GM12878 (cell line): ENCODE results near the gene INHBE. TPM values are rescaled to one million over a fixed set of nuclear protein-coding genes. Genes with fewer than 3 reads are reported as not detected.
A peak's percentile ranks its signal among the peaks of the same experiment; 100 is the strongest.

ENCODE experiments used
- DPF2 ChIP-seq: fragments of 450-650 bp; IDR thresholded peaks from 2 replicates; pipeline ENCODE4 v1.6.1; 2017; ENCODE audit warnings: mild to moderate bottlenecking
- EP300 ChIP-seq, 2 experiments: fragments of 150-350 bp in 1 of 2; IDR thresholded peaks; 2 replicates each; pipeline ENCODE4 v1.6.1; 2011 to 2012; ENCODE audit warnings: low read depth in 2 of 2, low read length in 2 of 2, borderline replicate concordance in 1 of 2, improper control_type of control experiment in 1 of 2, inconsistent platforms in 1 of 2; ENCODE audit not compliant: control insufficient read depth in 1 of 2
- HDGF ChIP-seq: fragments of 450-650 bp; IDR thresholded peaks from 2 replicates; pipeline ENCODE4 v1.6.1; 2016; ENCODE audit warnings: antibody characterized with exemption
- IKZF2 ChIP-seq, 2 experiments: fragments of 450-650 bp; IDR thresholded peaks; 2 replicates each; pipeline ENCODE4 v1.6.1; 2017; ENCODE audit warnings: mild to moderate bottlenecking in 2 of 2, moderate library complexity in 2 of 2
- LARP7 ChIP-seq: fragments of 450-650 bp; IDR thresholded peaks from 2 replicates; pipeline ENCODE4 v1.6.1; 2017; ENCODE audit warnings: mild to moderate bottlenecking
- MEF2B ChIP-seq: fragments of 450-650 bp; IDR thresholded peaks from 2 replicates; pipeline ENCODE4 v1.6.1; 2018; ENCODE audit warnings: mild to moderate bottlenecking, moderate library complexity; ENCODE audit not compliant: partially characterized antibody, poor library complexity, severe bottlenecking
- MTA2 ChIP-seq: fragments of 450-650 bp; IDR thresholded peaks from 2 replicates; pipeline ENCODE4 v1.6.1; 2016; ENCODE audit warnings: low read depth, mild to moderate bottlenecking, moderate library complexity
- MTA3 ChIP-seq: IDR thresholded peaks from 2 replicates; pipeline ENCODE4 v1.6.1; 2012; ENCODE audit warnings: low read length, inconsistent platforms, borderline replicate concordance
- NFIC ChIP-seq: IDR thresholded peaks from 2 replicates; pipeline ENCODE4 v1.6.1; 2012; ENCODE audit warnings: low read depth, mild to moderate bottlenecking, inconsistent platforms, low read length, moderate library complexity
- PML ChIP-seq: IDR thresholded peaks from 2 replicates; pipeline ENCODE4 v1.6.1; 2012; ENCODE audit warnings: low read length, inconsistent platforms
- POU2F2 ChIP-seq: IDR thresholded peaks from 3 replicates; pipeline ENCODE4 v1.6.1; 2011; ENCODE audit warnings: low read depth, mild to moderate bottlenecking, low read length, borderline replicate concordance
- SIN3A ChIP-seq: IDR thresholded peaks from 2 replicates; pipeline ENCODE4 v1.6.1; 2012; ENCODE audit warnings: low read depth, low read length, improper control_type of control experiment
- SMAD1 ChIP-seq: fragments of 450-650 bp; IDR thresholded peaks from 2 replicates; pipeline ENCODE4 v1.6.1; 2018; ENCODE audit warnings: mild to moderate bottlenecking, low read depth; ENCODE audit not compliant: partially characterized antibody
- SMARCA5 ChIP-seq: fragments of 450-650 bp; IDR thresholded peaks from 2 replicates; pipeline ENCODE4 v1.6.1; 2017; ENCODE audit warnings: mild to moderate bottlenecking
- SUZ12 ChIP-seq: fragments of 200-600 bp; sonication (generic); IDR thresholded peaks from one replicate; pipeline ENCODE4 v1.6.1; 2018; ENCODE audit warnings: antibody characterized with exemption, mild to moderate bottlenecking; ENCODE audit not compliant: unreplicated experiment
- TCF3 ChIP-seq: IDR thresholded peaks from 2 replicates; pipeline ENCODE4 v1.6.1; 2012; ENCODE audit warnings: low read depth, mild to moderate bottlenecking, low read length, borderline replicate concordance; ENCODE audit not compliant: insufficient read depth
- ZNF384 ChIP-seq: IDR thresholded peaks from 2 replicates; pipeline ENCODE4 v1.6.1; 2012; ENCODE audit warnings: low read depth, mild to moderate bottlenecking, low read length, improper control_type of control experiment, borderline replicate concordance
- polyA plus RNA-seq, 11 experiments: library from polyadenylated mRNA; depleted of rRNA in 4 of 11; unstranded in 6 of 11; stranded (reverse) in 5 of 11; fragments of >200 nt; fragmentation: Nextera tagmentation in 4 of 11; fragmentation: Illumina TruSeq in 1 of 11; extraction: Ambion mirVana in 4 of 11; extraction: Trizol in 1 of 11; gene quantifications; 1 replicate in 1 of 11; 2 replicates in 10 of 11; pipeline versions ENCODE4 v1.2.1 to v1.2.3, GENCODE V29; 2011 to 2016; ENCODE audit warnings: inconsistent platforms in 2 of 11, missing spikeins in 2 of 11, low read depth in 1 of 11
- total RNA-seq, 4 experiments: library from RNA; depleted of rRNA in 3 of 4; stranded (reverse); fragments of >200 nt in 3 of 4; fragmentation: Illumina TruSeq in 1 of 4; extraction: Trizol in 1 of 4; gene quantifications; 2 replicates each; pipeline versions ENCODE4 v1.2.1 to v1.2.3, GENCODE V29; 2013 to 2021
- TF ChIP-seq, protein P1 (sequence below): IDR thresholded peaks from 2 replicates; pipeline ENCODE4 v1.6.1; 2012; ENCODE audit warnings: improper control_type of control experiment, low read depth, low read length; ENCODE audit not compliant: insufficient replicate concordance
- TF ChIP-seq, protein P2 (sequence below): fragments of 450-650 bp; formaldehyde crosslinking; IDR thresholded peaks from 2 replicates; pipeline ENCODE4 v1.4.0; 2020; ENCODE audit warnings: mild to moderate bottlenecking, moderate library complexity

Gene INHBE
- total and polyA plus RNA-seq, 10 of the 15 experiments (the other 5 are each of a cell fraction or from before 2014, with no cell fraction given) = 0.09 to 2.5 (median 0.37) TPM

DNA sequence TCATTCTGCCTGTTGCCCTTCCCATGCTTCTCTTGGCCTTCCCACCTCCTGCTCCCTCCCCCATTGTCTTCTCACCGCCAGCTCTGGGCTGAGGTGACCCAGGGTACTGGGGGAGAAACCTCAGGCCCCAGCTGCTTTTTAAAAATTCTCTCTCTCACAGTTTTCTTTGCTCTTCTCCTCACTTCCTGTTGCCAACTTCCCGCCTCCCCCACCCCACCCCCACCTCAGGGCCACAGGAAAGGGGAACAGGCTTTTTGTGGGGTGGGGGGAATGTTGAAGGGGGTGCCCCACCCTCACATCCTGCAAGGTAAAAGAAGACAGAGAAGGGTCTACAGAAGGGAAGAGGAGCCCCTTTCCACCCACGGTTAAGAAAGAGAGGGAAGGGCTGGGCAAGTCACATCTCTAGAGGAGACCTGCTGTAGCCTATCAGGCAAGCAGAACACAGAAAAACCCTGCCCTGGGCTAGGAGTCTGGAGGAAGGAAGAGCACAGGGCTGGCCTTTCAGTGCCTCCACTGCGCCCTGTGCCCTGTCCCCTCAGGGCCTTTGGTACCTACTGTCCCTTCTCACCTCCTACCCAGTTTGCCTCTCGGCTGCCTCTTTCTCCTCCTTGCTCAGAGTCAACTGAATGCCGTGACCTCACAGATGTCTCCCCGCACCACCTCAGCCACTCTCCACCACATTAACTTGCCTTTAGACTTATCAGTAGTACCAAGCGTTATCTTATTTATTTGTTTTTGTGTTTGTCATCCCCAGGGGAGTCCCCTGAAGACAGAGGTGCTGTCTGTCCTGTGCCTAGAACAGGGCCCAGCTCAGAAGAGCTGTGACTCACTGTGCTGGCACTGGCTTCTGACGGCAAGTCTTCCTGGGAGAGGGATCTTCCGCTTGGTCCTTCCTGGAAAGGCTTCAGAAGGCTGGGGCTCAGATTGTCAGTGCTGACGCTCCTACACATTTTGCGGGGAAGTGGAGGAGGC lies 22.9 kb downstream of the INHBE start (continued):
- TF ChIP-seq, protein P1, sequence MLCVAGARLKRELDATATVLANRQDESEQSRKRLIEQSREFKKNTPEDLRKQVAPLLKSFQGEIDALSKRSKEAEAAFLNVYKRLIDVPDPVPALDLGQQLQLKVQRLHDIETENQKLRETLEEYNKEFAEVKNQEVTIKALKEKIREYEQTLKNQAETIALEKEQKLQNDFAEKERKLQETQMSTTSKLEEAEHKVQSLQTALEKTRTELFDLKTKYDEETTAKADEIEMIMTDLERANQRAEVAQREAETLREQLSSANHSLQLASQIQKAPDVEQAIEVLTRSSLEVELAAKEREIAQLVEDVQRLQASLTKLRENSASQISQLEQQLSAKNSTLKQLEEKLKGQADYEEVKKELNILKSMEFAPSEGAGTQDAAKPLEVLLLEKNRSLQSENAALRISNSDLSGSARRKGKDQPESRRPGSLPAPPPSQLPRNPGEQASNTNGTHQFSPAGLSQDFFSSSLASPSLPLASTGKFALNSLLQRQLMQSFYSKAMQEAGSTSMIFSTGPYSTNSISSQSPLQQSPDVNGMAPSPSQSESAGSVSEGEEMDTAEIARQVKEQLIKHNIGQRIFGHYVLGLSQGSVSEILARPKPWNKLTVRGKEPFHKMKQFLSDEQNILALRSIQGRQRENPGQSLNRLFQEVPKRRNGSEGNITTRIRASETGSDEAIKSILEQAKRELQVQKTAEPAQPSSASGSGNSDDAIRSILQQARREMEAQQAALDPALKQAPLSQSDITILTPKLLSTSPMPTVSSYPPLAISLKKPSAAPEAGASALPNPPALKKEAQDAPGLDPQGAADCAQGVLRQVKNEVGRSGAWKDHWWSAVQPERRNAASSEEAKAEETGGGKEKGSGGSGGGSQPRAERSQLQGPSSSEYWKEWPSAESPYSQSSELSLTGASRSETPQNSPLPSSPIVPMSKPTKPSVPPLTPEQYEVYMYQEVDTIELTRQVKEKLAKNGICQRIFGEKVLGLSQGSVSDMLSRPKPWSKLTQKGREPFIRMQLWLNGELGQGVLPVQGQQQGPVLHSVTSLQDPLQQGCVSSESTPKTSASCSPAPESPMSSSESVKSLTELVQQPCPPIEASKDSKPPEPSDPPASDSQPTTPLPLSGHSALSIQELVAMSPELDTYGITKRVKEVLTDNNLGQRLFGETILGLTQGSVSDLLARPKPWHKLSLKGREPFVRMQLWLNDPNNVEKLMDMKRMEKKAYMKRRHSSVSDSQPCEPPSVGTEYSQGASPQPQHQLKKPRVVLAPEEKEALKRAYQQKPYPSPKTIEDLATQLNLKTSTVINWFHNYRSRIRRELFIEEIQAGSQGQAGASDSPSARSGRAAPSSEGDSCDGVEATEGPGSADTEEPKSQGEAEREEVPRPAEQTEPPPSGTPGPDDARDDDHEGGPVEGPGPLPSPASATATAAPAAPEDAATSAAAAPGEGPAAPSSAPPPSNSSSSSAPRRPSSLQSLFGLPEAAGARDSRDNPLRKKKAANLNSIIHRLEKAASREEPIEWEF = no peak
- TF ChIP-seq MEF2B (no peak), TCF3 (no peak), IKZF2 (IDR thresholded peaks at IDR 0.05) (peak; percentile 64 to 75; a peak in 3 of 4 replicates), ZNF384 (no peak), HDGF (peak; percentile 62; the same call in 1 of the 2 replicates), SMAD1 (no peak), EP300 (IDR thresholded peaks at IDR 0.05; ENCODE audit: borderline replicate concordance in 1 of 2, control insufficient read depth in 1 of 2, low read depth in 2 of 2, low read length in 2 of 2) (0 out of 4 replicates have a peak, but pooled peaks of 1 of the 2 experiments have one; percentile 22), SUZ12 (no peak), POU2F2 (no peak), MTA3 (no peak), LARP7 (no peak), NFIC (no peak), SIN3A (no peak), SMARCA5 (no peak), PML (no peak; the same call in 1 of the 2 replicates), MTA2 (no peak), DPF2 (no peak)
- TF ChIP-seq, protein P2, sequence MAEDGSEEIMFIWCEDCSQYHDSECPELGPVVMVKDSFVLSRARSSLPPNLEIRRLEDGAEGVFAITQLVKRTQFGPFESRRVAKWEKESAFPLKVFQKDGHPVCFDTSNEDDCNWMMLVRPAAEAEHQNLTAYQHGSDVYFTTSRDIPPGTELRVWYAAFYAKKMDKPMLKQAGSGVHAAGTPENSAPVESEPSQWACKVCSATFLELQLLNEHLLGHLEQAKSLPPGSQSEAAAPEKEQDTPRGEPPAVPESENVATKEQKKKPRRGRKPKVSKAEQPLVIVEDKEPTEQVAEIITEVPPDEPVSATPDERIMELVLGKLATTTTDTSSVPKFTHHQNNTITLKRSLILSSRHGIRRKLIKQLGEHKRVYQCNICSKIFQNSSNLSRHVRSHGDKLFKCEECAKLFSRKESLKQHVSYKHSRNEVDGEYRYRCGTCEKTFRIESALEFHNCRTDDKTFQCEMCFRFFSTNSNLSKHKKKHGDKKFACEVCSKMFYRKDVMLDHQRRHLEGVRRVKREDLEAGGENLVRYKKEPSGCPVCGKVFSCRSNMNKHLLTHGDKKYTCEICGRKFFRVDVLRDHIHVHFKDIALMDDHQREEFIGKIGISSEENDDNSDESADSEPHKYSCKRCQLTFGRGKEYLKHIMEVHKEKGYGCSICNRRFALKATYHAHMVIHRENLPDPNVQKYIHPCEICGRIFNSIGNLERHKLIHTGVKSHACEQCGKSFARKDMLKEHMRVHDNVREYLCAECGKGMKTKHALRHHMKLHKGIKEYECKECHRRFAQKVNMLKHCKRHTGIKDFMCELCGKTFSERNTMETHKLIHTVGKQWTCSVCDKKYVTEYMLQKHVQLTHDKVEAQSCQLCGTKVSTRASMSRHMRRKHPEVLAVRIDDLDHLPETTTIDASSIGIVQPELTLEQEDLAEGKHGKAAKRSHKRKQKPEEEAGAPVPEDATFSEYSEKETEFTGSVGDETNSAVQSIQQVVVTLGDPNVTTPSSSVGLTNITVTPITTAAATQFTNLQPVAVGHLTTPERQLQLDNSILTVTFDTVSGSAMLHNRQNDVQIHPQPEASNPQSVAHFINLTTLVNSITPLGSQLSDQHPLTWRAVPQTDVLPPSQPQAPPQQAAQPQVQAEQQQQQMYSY = no peak
